AG09309 (cell line): ENCODE data around the gene ZCCHC2.

Experiments
- DNase-seq: peaks from one replicate; pipeline ENCODE4 v3.0.0-alpha.2; 2010; ENCODE audit warnings: low read depth
- H3K4me3 ChIP-seq: 2 replicates; pipeline ENCODE4 v1.5.1; 2011; ENCODE audit warnings: mild to moderate bottlenecking, low read depth, low read length, moderate library complexity; ENCODE audit not compliant: control insufficient read depth
- CTCF ChIP-seq: IDR thresholded peaks from 2 replicates; pipeline ENCODE4 v1.5.1; 2011; ENCODE audit warnings: mild to moderate bottlenecking, low read depth, low read length, inconsistent platforms; ENCODE audit not compliant: insufficient read depth, control insufficient read depth; ENCODE audit errors: missing control alignments

ZCCHC2 gene

GRCh38 chr18:62536005-62536404, 13.2 kb downstream of the ZCCHC2 start:
- H3K4me3 ChIP-seq, result no peak overlapping the region
- TF ChIP-seq CTCF, result no peak
- DNase-seq, result no peak

GRCh38 chr18:62537042-62537894, 14.4 kb downstream of the ZCCHC2 start:
- no peak for TF ChIP-seq CTCF

GRCh38 chr18:62537946-62538345, 15.1 kb downstream of the ZCCHC2 start:
- no peak for DNase-seq
- H3K4me3 ChIP-seq, result no peak overlapping the region
- TF ChIP-seq CTCF, result no peak

More at GRCh38 chr18:62537042-62537894, 14.4 kb downstream of the ZCCHC2 start:
- no peak for DNase-seq
- H3K4me3 ChIP-seq, result no peak overlapping the region

- TF ChIP-seq CTCF, result no peak
- no peak for DNase-seq
Observed at GRCh38 chr18:62538881-62539280, 16.1 kb downstream of the ZCCHC2 start.

GRCh38 chr18:62539284-62540165, 16.7 kb downstream of the ZCCHC2 start:
- no peak for DNase-seq
- no peak for TF ChIP-seq CTCF
- no peak overlapping the region for H3K4me3 ChIP-seq

More at GRCh38 chr18:62538881-62539280, 16.1 kb downstream of the ZCCHC2 start:
- H3K4me3 ChIP-seq, result no peak overlapping the region

- no peak for TF ChIP-seq CTCF
- H3K4me3 ChIP-seq, result no peak overlapping the region
- no peak for DNase-seq
Observed at GRCh38 chr18:62543021-62543420, 20.2 kb downstream of the ZCCHC2 start.
